Activated CD4-positive, alpha-beta memory T cell treated with anti-CD3 and anti-CD28 coated beads, Interleukin-2, amount 10 ng/mL, durations not matched to agents 7 days and 5 days (primary cell): ENCODE data around the gene SERGEF. TPM values are rescaled to one million over a fixed set of nuclear protein-coding genes. Genes with fewer than 3 reads are reported as not detected.

Source experiments
- CTCF ChIA-PET: fragments of 350-600 bp; sonication (Branson Sonifier 250); formaldehyde crosslinking; loops from one replicate; lab custom pipeline; 2021; ENCODE audit warnings: antibody characterized with exemption, inconsistent platforms; lab: Charles Lee
- POLR2A ChIA-PET: fragments of 350-600 bp; sonication (Branson Sonifier 250); formaldehyde crosslinking; loops from one replicate; lab custom pipeline; 2021; ENCODE audit warnings: antibody characterized with exemption; lab: Charles Lee
- DNase-seq: peaks from one replicate; pipeline ENCODE4 v3.0.0-alpha.2; 2020
- H3K27ac Mint-ChIP-seq: one replicate; pipeline ENCODE4 v1.8.0; 2021; ENCODE audit warnings: mild to moderate bottlenecking, mixed read lengths
- H3K27me3 Mint-ChIP-seq: one replicate; pipeline ENCODE4 v1.8.0; 2021; ENCODE audit warnings: mixed read lengths
- H3K36me3 Mint-ChIP-seq: one replicate; pipeline ENCODE4 v1.8.0; 2021; ENCODE audit warnings: low read depth, mixed read lengths
- H3K4me1 Mint-ChIP-seq: one replicate; pipeline ENCODE4 v1.8.0; 2021; ENCODE audit warnings: mixed read lengths
- H3K4me3 Mint-ChIP-seq: one replicate; pipeline ENCODE4 v1.8.0; 2021; ENCODE audit warnings: mild to moderate bottlenecking, mixed read lengths
- H3K9me3 Mint-ChIP-seq: one replicate; pipeline ENCODE4 v1.8.0; 2021; ENCODE audit warnings: mixed read lengths
- total RNA-seq, 2 experiments: library from RNA; stranded (reverse); gene quantifications; one replicate each; pipeline ENCODE4 v1.2.3, GENCODE V29; 2021

The SERGEF gene
- total RNA-seq, 2 experiments from 2014 or later, result 33.9 to 34.2 TPM

DNA sequence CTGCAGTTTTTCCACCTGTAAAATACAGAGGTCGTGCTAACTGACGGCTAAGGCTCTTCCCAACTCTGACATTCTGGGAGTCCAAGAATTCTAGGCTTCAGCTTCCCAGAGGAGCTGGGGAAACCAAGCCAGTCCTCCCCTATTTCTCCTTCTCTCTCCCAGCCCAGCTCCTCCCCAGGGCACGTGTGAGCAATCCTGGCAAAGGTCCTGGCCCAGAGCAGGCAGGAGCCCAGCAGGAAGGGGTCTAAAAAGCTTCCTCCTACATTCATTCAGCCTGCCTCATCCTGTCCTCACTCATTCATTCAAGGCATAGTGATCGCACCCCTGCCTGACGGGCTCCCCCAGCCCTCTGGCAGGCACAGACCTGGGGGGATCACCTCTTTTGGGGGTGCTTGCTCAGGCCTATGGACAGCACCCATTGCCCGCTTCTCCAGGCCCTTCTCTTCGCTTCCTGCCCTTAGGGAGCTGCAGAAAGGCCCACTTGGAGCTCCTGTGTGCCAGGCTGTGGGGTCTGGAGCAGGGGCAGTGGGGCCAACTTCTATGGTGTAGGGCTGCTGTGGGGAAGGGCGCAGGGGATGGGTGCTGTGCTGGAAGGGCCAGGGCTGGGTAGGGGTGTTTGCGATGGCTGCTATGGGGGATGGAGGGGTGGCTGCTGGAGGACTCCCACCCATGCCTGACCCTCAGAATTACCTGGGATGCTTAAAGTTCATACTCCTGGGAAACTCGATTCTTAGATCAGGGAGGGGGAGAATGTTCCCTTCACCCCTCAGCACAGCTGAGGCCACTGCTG, 268.5 kb downstream of the SERGEF start:
- POLR2A ChIA-PET, result no interaction called here
- Mint-ChIP-seq H3K27me3 (no peaks in the 10 kb centered on the region), H3K36me3 (no peaks in the 10 kb centered on the region), H3K27ac (no peak overlapping the region), H3K4me3 (no peak overlapping the region), H3K9me3 (no peaks in the 10 kb centered on the region), H3K4me1 (no peaks in the 10 kb centered on the region)
- CTCF ChIA-PET, result no interaction called here
- DNase-seq, result no peak

DNA sequence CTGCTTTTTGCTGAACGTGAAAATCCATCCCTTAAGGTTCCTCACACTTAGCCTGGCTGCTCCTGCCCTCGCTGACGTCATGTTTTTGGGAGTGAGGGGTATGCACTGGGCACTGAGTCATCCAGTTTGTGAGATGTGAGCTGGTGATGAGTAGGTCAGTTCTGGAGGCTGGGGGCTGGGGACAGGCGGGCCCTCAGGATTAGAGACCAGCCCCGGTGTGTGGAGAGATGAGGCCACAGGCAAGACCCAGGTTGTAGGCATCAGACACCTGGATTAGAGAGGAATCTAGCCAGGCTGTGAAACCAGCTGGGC, 269.1 kb downstream of the SERGEF start:
- H3K27me3 Mint-ChIP-seq, result no peaks in the 10 kb centered on the region
- no peaks in the 10 kb centered on the region for H3K4me1 Mint-ChIP-seq
- ChIA-PET CTCF (no interaction called here), POLR2A (no interaction called here)
- DNase-seq, result no peak
- H3K4me3 Mint-ChIP-seq, result no peak overlapping the region
- no peak overlapping the region for H3K27ac Mint-ChIP-seq
- H3K36me3 Mint-ChIP-seq, result no peaks in the 10 kb centered on the region
- no peaks in the 10 kb centered on the region for H3K9me3 Mint-ChIP-seq

DNA sequence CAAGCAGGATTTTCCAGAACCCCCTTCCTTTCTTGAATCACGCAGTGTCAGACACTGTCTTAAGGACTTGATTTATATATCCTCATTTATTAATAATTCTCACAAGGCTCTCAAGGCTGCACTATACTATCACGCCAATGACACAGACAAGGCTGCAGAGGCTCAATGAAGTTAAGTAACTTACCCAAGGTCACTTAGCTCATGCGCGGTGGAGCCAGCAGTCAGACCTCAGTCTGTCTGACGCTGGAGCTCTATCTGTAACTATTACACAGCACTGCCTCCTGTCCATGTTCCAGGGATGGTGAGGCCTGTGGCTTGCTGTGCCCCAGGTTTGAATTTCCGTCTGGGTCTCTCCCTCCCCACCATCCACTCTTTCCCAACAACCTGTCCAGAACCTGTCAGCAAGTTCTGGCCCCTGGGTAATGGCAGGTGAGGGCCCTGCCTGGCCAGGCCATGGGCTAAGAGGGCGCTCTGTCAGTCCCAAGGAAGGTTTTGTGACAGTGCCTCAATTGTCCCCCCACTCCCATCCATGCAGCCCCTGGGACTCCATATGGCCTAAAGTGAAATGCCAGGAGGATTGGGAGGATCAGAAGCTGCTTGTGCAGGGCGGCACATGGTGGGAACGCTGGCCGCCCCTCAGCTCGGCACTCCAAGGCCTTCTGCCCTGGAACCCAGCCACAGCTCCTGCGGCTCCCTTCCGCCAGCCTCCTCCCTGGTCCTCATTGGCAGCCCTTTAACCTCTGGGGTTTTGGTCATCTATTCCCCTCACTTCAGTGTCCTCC, 269.6 kb downstream of the SERGEF start:
- Mint-ChIP-seq H3K4me1 (no peaks in the 10 kb centered on the region), H3K27ac (no peak overlapping the region), H3K4me3 (no peak overlapping the region), H3K36me3 (no peaks in the 10 kb centered on the region), H3K9me3 (no peaks in the 10 kb centered on the region), H3K27me3 (peaks cover 3% of the 10 kb centered on the region)
- DNase-seq, result no peak
- CTCF ChIA-PET, result no interaction called here
- POLR2A ChIA-PET, result no interaction called here

DNA sequence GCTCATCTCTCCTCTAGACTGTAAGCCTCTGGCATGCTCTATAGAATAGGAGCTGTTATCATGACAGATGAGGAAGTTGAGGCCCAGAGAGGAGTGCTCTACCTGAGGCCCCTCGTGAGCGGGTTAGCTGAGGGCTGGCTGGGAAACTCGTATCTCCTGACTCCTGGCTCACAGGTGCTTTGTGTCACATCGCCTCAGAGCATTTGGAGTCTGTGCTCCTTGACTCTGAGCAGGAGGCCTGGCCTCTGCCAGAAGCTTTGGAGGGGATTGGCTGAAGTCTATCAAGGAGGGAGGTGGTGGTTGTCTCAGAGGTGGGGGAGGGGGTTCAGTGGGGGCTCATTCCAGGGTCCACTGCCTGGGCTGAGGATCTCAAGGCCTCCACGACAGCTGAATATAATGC, 270.8 kb downstream of the SERGEF start:
- CTCF ChIA-PET, result no interaction called here

DNA sequence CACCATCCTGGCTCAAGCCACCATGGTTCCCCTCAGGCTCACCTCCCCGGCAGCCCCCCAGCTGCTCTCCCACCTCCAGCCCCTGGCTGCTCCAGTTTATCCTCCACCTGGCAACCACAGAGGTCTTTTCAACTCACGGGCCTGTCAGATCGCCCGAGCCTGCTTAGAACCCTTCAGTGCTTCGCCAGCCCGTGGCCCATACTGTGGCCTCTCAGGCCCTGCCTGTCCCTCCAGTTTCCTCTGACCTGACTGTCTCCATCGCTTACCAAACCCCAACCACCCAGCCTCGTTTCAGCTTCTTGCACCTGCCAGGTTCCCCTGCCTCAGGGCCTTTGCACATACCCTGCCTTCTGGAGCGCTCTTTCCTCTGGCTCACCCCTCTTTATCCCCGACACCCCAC, 271.4 kb downstream of the SERGEF start:
- CTCF ChIA-PET, result no interaction called here
- no peaks in the 10 kb centered on the region for H3K9me3 Mint-ChIP-seq

More for the DNA sequence above, 270.8 kb downstream of the SERGEF start:
- Mint-ChIP-seq H3K27ac (no peak overlapping the region), H3K36me3 (no peaks in the 10 kb centered on the region), H3K9me3 (no peaks in the 10 kb centered on the region), H3K27me3 (peaks cover 9% of the 10 kb centered on the region), H3K4me3 (no peak overlapping the region), H3K4me1 (no peaks in the 10 kb centered on the region)
- DNase-seq, result no peak
- POLR2A ChIA-PET, result no interaction called here

DNA sequence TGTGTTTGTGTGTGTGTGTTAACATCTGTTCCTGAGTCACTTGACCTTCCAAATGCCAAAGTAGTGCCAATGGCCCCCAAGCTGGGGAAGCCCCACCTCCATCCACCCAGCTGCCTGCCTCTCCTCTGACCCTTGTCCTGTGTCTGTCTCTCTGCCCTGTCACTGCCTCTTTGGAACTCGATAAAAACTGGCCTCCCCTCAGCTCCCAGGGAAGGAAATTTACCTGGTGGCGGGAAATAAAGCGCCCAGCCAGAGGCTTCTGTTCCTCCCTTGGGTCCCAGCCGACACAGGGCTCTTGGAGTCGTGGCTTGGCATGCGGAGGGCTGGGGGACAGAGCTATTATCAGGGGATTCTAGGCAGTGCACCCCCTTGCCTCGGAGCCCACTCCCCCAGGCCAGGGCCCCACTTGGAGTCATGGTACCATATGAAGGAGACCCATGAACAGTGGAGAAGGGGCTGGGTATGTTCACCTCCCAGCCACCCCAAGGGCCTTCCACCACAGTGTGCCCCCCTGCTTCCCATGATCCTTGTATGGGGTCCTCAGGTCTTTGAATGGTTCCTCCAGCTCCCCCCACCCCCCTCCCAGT, 272.1 kb downstream of the SERGEF start:
- Mint-ChIP-seq H3K4me1 (peaks cover 2% of the 10 kb centered on the region), H3K27ac (no peak overlapping the region), H3K36me3 (peaks cover 2% of the 10 kb centered on the region), H3K27me3 (peaks cover 21% of the 10 kb centered on the region), H3K9me3 (no peaks in the 10 kb centered on the region), H3K4me3 (no peak overlapping the region)
- ChIA-PET CTCF (interaction anchor here (1.3 kb wide), 1 partner anchor 10 kb away, joined by 3 read pairs; no protein-coding TSS in a partner anchor), POLR2A (no interaction called here)
- no peak for DNase-seq

More for the DNA sequence above, 271.4 kb downstream of the SERGEF start:
- POLR2A ChIA-PET, result no interaction called here
- no peak for DNase-seq
- peaks cover 2% of the 10 kb centered on the region for H3K36me3 Mint-ChIP-seq
- H3K27me3 Mint-ChIP-seq, result peaks cover 15% of the 10 kb centered on the region
- H3K4me1 Mint-ChIP-seq, result peaks cover 2% of the 10 kb centered on the region
- no peak overlapping the region for H3K4me3 Mint-ChIP-seq
- H3K27ac Mint-ChIP-seq, result no peak overlapping the region

DNA sequence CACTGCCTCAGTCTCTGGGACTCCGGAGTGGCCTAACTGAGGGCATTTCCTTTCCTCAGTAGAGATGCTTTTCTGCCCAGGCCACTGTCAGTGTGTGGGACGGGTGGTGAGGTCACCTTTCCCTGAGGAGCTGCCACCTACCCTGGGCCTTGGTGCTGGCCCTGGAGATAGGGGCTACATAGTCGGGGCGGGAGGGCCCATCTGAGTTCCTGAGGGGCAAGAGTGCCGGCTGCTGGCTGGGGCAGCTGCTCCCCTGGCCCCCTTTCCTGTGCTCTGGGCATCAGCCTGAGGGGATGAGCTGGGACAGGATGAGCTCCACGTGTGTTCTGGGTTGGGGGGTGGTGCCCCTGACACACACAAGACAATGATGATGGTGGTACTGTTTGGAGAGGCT, 272.9 kb downstream of the SERGEF start:
- no peak overlapping the region for H3K4me3 Mint-ChIP-seq
- POLR2A ChIA-PET, result no interaction called here
- no peak for DNase-seq

DNA sequence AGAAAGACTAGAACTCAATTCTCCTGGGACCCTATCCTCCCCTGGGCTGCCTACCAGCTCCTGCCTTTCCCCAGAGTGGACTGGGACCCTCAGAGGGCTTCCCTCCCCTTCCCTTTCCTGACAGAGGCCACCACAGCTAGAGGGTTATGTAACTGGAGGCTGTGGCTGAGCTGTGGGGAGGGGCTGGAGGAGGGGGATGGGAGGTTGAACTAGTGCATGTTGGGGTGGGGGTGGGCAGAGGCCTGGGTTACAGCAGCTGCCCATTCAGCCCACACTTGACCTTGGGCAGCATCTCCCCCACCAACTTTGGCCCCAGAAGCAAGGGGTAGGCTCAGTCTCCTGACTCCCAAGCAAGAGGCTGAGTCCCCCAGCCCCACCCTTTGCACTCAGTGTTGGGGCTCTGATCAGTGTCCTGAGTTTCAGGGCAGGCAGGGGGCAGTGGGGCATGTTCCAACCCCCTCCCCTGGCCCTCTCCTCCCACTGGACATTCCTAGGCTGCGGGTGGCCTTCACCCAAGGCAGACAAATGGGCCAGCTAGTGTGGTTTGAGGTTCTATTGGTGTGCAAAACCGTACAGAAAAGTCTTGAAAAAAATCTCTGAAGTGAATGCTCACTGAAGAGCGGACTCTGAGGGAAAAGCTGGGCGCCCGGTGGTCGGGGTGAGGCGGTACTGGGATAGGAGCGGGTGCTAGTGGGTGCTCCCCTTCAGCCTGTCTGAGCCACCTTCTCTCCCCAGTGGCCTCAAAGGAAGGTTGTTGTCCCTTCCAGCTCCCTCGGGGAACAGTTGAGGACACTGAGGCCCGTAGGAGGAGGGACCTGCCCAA, 274.5 kb downstream of the SERGEF start:
- H3K9me3 Mint-ChIP-seq, result no peaks in the 10 kb centered on the region
- H3K27ac Mint-ChIP-seq, result no peak overlapping the region
- no peak overlapping the region for H3K4me3 Mint-ChIP-seq
- ChIA-PET POLR2A (no interaction called here), CTCF (no interaction called here)
- H3K4me1 Mint-ChIP-seq, result peaks cover 2% of the 10 kb centered on the region
- DNase-seq, result no peak
- H3K27me3 Mint-ChIP-seq, result peaks cover 33% of the 10 kb centered on the region
- H3K36me3 Mint-ChIP-seq, result peaks cover 2% of the 10 kb centered on the region

More for the DNA sequence above, 272.9 kb downstream of the SERGEF start:
- Mint-ChIP-seq H3K4me1 (peaks cover 2% of the 10 kb centered on the region), H3K36me3 (peaks cover 2% of the 10 kb centered on the region), H3K27ac (no peak overlapping the region), H3K27me3 (peaks cover 22% of the 10 kb centered on the region), H3K9me3 (no peaks in the 10 kb centered on the region)
- CTCF ChIA-PET, result interaction anchor here (1.3 kb wide), 1 partner anchor 9 kb away, joined by 3 read pairs; no protein-coding TSS in a partner anchor

Other genes with a start within 250 kb of the SERGEF start
- gene TPH1, start 33.2 kb upstream of the SERGEF start, total RNA-seq, result under 1 TPM; 0.15 to 0.18 TPM
- gene SAAL1, start 93.0 kb upstream of the SERGEF start, total RNA-seq, result 10 to 100 TPM; 21.0 to 21.7 TPM
- gene MRGPRX3, start 119.5 kb upstream of the SERGEF start, total RNA-seq, result not detected
- not detected for gene MRGPRX4, start 159.8 kb upstream of the SERGEF start, total RNA-seq
- not detected for gene SAA4, start 223.8 kb upstream of the SERGEF start, total RNA-seq
- gene SAA2, start 235.6 kb upstream of the SERGEF start, total RNA-seq, result under 1 TPM in 1 of 2 experiments, not detected in 1; 0.28 TPM